GM12874 (cell line): ENCODE measurements around the gene SYNGAP1.
A peak's percentile ranks its signal among the peaks of the same experiment; 100 is the strongest.

ENCODE experiments used
- CTCF ChIP-seq: IDR thresholded peaks from 2 replicates; pipeline ENCODE4 v1.5.1; 2011; ENCODE audit warnings: low read depth, mild to moderate bottlenecking, control low read depth, low read length, moderate library complexity; ENCODE audit not compliant: insufficient read depth

Gene SYNGAP1

GRCh38 chr6:33383427-33384185 is 36.3 kb upstream of the SYNGAP1 start:
- no peak for TF ChIP-seq CTCF

- TF ChIP-seq CTCF = no peak
These were observed 35.3 kb upstream of the SYNGAP1 start for GRCh38 chr6:33384581-33385020.

- TF ChIP-seq CTCF = no peak
These were observed 29.7 kb upstream of the SYNGAP1 start for GRCh38 chr6:33390173-33390572.

GRCh38 chr6:33390767-33391277 is 29.0 kb upstream of the SYNGAP1 start:
- TF ChIP-seq CTCF = no peak

DNA sequence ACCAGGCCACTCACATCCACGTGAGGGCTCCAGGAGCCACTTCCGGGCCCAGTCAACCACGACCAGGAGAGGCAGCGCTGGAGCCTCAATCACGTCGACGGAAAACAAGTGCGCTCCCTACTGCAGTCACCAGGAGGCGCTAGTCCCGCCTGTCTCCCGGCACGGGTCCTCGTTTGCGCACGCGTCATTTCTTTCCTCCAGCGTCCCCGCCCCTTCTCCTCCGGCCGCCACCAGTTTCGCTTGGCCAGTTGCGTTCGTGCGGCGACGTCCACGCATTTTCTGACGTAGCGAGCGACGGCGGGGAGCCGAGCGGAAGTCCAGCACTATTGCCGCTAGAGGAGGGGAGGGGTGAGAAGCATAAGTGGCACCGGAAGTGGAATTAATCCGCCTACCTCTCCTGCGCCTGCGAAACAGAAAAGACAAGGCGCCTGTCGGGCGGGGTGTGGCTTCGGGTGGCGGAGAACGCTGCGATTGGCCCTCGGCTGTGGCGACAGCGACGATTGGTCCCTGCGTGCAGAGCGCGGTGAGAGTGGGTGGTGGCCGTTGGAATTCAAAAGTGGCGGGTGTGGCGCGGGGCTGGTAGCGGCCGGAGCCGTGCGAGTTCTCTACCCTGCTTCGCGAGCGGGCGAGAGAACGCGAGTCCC is 28.5 kb upstream of the SYNGAP1 start, which contains the start of gene KIFC1:
Gene KIFC1 (plus strand): TSS at position 546 of the 644 bp plus-strand sequence. CDS start 163 bp downstream, outside the sequence.
- peak; percentile 98 for TF ChIP-seq CTCF

DNA sequence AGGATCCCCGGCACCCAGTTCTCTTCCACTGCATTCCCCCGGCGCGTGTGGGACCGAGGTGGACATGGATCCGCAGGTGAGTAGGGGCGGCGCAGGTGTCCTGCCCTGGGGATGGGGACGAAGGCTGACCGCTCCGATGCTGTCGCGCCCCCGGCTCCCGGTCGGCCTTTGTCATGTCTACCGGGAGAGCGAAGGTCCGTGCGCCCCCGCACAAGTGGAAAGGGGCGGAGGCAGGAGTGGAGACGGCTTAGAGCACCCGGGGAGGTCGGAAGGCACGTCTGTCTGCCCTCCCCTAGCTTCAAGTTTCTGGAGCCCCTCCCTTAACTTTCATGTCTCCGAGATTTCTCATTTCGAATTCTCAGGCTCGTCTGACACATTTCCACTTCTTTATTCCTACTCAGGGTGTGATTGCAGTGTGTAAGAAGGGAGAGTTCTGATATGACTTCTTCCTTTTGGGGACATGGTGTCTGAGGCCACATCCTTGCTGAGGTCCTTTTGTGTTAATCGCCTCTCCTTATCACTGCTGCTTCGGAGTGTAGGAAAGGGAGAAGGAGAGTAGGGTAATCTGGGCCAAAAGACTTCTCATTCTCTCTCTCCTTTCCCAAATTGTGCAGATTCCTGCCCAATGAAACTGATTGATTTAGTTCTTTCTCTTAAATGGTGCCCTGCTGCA is 27.8 kb upstream of the SYNGAP1 start:
- TF ChIP-seq CTCF = no peak

DNA sequence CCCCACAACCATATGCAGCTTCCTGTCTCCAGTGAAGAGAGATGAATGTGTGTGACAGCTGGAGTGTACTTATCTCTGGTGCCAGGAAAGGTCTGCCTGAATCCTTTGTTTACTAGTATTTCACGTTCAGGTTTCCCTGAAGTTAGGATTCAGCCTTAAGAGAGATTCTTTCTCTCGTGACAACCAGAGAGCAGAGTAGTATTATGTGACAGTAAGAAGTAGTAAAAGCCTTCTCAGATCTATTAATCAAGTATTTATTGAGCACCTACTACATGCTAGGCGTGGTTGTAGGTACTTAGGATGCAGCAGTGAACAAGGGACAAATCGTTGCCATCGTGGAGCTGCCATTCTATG is 27.3 kb upstream of the SYNGAP1 start:
- no peak for TF ChIP-seq CTCF
